Thymus (tissue), 11 donors: ENCODE results near the gene CORO1C. TPM values are rescaled to one million over a fixed set of nuclear protein-coding genes. Genes with fewer than 3 reads are reported as not detected.

Source experiments
- DNase-seq, 9 donors: peaks; one replicate each; pipeline ENCODE4 v3.0.0-alpha.2; 2013; ENCODE audit warnings: low spot score in 9 of 9, low read depth in 6 of 9, missing footprints in 1 of 9
- H3K27ac ChIP-seq, 2 donors: one replicate each; pipeline ENCODE4 v1.5.1; 2013; ENCODE audit warnings: control low read depth in 1 of 2, low read depth in 1 of 2, low read length in 1 of 2, mild to moderate bottlenecking in 1 of 2, moderate library complexity in 1 of 2
- H3K27me3 ChIP-seq, 2 donors: one replicate each; pipeline ENCODE4 v1.5.1; 2013; ENCODE audit warnings: low read length in 1 of 2; ENCODE audit not compliant: control insufficient read depth in 2 of 2, insufficient read depth in 1 of 2
- H3K36me3 ChIP-seq, 2 donors: one replicate each; pipeline ENCODE4 v1.5.1; 2013; ENCODE audit warnings: low read length in 1 of 2, mild to moderate bottlenecking in 1 of 2, moderate library complexity in 1 of 2; ENCODE audit not compliant: control insufficient read depth in 2 of 2, insufficient read depth in 2 of 2
- H3K4me1 ChIP-seq, 2 donors: one replicate each; pipeline ENCODE4 v1.5.1; 2013; ENCODE audit warnings: low read length in 2 of 2; ENCODE audit not compliant: control insufficient read depth in 2 of 2, insufficient read depth in 2 of 2
- H3K4me3 ChIP-seq, 2 donors: one replicate each; pipeline ENCODE4 v1.5.1; 2013; ENCODE audit warnings: low read length in 2 of 2, control low read depth in 1 of 2, mild to moderate bottlenecking in 1 of 2
- H3K9me3 ChIP-seq, 2 donors: one replicate each; pipeline ENCODE4 v1.5.1; 2013; ENCODE audit warnings: low read length in 1 of 2, mild to moderate bottlenecking in 1 of 2; ENCODE audit not compliant: control insufficient read depth in 2 of 2, insufficient read depth in 1 of 2
- WGBS: extraction: QIAGEN DNeasy Blood & Tissue Kit; methylation state at CpG from one replicate; pipeline ENCODE4 v1.1.7; 2013; 5-methylcytosine and 5-hydroxymethylcytosine counted together
- polyA plus RNA-seq: library from polyadenylated mRNA; stranded (reverse); fragments of 200-250 nt; gene quantifications from one replicate; pipeline ENCODE4 v1.2.3, GENCODE V29; 2013
- total RNA-seq: library from RNA; stranded (reverse); fragments of 120-200 nt; gene quantifications from one replicate; pipeline ENCODE4 v1.2.4, GENCODE V29; 2013
- donor health status: healthy.

The CORO1C gene
- total and polyA plus RNA-seq, 2 donors: 24.6 to 35.4 TPM

DNA sequence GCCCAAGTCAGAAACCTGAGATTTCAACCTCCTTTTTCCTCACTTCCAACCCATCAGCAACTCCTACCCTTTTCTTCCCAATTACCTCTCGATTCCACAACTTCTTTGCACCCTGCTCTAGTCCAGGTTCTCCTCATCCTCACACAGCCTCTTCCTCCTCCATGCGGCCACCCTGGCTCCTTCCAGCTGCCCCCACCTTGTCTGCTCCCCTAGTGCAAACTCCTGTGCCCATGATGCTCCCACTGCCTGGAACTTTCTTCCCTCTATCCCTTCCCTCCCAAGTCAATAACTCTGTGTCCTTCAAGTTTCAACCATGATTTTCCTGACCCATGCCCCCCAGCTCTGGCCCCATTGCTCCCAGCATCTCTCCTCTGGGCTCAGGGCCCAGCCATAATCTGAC is 115.0 kb downstream of the CORO1C start:
- peaks cover 0 to 8% of the 10 kb centered on the region in 2 donors for H3K36me3 ChIP-seq
- no peak overlapping the region for H3K4me3 ChIP-seq
- no peaks in the 10 kb centered on the region for H3K27me3 ChIP-seq
- DNase-seq: no peak
- H3K27ac ChIP-seq: peak overlapping the region; percentile 85 to 88
- peaks cover 21 to 28% of the 10 kb centered on the region in 2 donors for H3K4me1 ChIP-seq
- WGBS: 95% methylated on average over 2 of the region's 2 CpGs
- peaks cover 0 to 8% of the 10 kb centered on the region in 2 donors for H3K9me3 ChIP-seq

DNA sequence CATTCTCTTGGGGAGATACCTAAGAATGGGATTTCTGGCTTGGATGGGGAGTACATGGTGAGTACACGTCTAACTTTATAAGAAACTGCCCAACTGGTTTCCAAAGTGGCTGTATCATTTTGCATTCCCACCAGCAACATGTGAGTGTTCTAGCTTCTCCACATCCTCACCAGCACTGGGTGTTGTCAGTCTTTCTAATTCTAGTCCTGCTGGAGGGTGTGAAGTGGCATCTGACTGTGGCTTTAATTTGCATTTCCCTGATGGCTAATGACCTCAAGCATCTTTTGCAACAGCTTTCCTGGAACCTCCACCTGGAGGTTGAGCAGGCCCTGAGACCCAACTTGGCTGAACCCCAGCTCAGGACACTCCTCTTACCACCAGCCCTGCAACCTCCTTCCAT is 115.4 kb downstream of the CORO1C start:
- Histone ChIP-seq H3K27ac (peak overlapping the region in 1 of 2 donors; percentile 88), H3K4me3 (no peak overlapping the region), H3K4me1 (peaks cover 21 to 28% of the 10 kb centered on the region in 2 donors), H3K36me3 (peaks cover 0 to 8% of the 10 kb centered on the region in 2 donors), H3K27me3 (no peaks in the 10 kb centered on the region), H3K9me3 (peaks cover 0 to 8% of the 10 kb centered on the region in 2 donors)
- no peak for DNase-seq
- 98% methylated on average over 1 of the region's 1 CpG for WGBS

DNA sequence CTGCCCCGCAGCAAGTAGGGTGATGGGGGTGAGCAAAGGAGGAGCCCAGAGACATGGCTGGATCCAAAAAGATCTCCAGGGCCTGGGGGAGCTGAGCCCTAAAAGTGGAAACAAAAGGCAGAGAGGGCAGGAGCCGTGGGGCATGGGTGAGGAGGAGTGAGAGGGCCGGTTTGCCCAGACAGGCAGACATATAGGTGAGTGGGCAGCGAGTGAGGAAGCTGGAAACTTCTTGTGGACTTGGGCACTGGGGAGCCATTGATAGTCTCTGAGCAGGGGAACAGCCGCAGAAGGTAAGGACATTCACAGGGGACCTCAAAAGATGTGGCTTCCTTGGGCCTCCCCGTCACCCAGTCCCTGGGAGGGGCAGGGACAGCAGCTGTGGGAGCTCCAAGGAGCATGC is 116.7 kb downstream of the CORO1C start:
- no peak for DNase-seq
- Histone ChIP-seq H3K27ac (no peak overlapping the region), H3K36me3 (no peaks in the 10 kb centered on the region), H3K4me1 (peaks cover 21 to 29% of the 10 kb centered on the region in 2 donors), H3K9me3 (peaks cover 0 to 8% of the 10 kb centered on the region in 2 donors), H3K27me3 (peaks cover 0 to 2% of the 10 kb centered on the region in 2 donors), H3K4me3 (no peak overlapping the region)
- 96% methylated on average over 6 of the region's 6 CpGs for WGBS

DNA sequence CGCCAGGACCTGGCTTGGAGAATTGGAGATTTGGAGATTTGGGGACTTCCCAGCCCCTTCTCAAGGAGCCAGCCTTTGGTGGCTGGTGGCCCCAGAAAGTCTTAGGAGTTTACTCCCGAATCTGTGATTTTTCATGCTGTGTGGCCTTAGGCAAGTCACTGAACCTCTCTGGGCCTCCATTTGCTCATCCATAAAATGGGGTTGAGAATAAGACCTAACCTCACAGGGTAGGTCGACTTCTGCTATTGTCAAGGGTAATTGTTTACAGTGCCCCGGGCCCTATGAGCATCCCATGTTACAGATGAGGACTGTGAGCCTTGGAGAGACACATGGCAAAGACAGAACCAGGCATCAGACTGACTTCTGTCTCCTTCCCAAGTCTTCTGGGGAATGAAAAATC is 117.3 kb downstream of the CORO1C start:
- WGBS: 95% methylated on average over 4 of the region's 4 CpGs
- peaks cover 21 to 32% of the 10 kb centered on the region in 2 donors for H3K4me1 ChIP-seq
- no peaks in the 10 kb centered on the region for H3K36me3 ChIP-seq
- no peak for DNase-seq
- H3K9me3 ChIP-seq: peaks cover 0 to 8% of the 10 kb centered on the region in 2 donors
- no peak overlapping the region for H3K4me3 ChIP-seq
- H3K27me3 ChIP-seq: peaks cover 0 to 5% of the 10 kb centered on the region in 2 donors
- no peak overlapping the region for H3K27ac ChIP-seq

DNA sequence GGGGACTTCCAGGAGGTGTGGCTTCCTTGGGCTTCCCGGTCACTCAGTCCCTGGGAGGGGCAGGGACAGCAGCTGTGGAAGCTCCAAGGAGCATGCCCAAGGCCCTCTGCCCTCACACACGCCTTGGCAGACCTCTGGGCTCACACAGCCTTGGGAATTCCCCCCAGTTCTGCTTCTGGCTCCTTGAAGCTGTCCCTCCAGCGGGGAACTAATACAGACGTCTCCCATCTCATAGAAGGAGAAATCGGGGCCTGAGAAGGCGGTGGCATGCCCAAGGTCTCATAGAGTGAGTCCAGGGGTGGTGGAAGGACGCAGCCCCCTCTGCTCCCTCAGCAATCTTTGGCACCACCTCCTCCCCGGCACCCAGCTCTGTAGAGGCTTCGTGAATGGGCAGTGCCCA is 117.8 kb downstream of the CORO1C start:
- H3K4me3 ChIP-seq: no peak overlapping the region
- H3K27me3 ChIP-seq: peaks cover 0 to 5% of the 10 kb centered on the region in 2 donors
- H3K4me1 ChIP-seq: peaks cover 21 to 29% of the 10 kb centered on the region in 2 donors
- H3K9me3 ChIP-seq: peaks cover 0 to 8% of the 10 kb centered on the region in 2 donors
- DNase-seq: no peak
- WGBS: 87% methylated on average over 9 of the region's 9 CpGs
- no peak overlapping the region for H3K27ac ChIP-seq
- no peaks in the 10 kb centered on the region for H3K36me3 ChIP-seq

DNA sequence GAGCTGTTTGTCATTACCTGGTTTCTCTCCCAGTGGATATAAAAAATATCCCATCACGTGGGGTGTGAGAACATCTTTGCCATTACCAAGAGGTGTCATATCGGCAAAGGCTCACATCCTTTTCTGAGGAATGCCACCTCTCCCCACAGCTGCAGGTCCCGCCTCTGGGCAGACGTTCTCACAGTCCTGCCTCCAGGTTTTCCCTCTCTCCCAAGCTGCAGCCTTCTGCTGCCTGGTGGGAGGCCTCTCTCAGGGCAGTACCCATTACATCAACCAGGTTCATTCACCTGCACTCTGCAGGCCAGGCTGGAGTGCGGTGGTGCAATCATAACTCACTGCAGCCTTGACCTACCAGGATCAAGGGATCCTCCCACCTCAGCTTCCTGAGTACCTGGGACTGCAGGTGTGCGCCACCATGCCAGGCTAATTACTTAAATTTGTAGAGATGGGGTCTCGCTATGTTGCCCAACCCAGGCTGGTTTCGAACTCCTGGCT is 118.5 kb downstream of the CORO1C start:
- no peak overlapping the region for H3K27ac ChIP-seq
- DNase-seq: no peak
- H3K36me3 ChIP-seq: no peaks in the 10 kb centered on the region
- 95% methylated on average over 8 of the region's 8 CpGs for WGBS
- no peak overlapping the region for H3K4me3 ChIP-seq
- peaks cover 0 to 5% of the 10 kb centered on the region in 2 donors for H3K27me3 ChIP-seq
- H3K9me3 ChIP-seq: peaks cover 0 to 8% of the 10 kb centered on the region in 2 donors
- H3K4me1 ChIP-seq: peaks cover 14 to 22% of the 10 kb centered on the region in 2 donors

DNA sequence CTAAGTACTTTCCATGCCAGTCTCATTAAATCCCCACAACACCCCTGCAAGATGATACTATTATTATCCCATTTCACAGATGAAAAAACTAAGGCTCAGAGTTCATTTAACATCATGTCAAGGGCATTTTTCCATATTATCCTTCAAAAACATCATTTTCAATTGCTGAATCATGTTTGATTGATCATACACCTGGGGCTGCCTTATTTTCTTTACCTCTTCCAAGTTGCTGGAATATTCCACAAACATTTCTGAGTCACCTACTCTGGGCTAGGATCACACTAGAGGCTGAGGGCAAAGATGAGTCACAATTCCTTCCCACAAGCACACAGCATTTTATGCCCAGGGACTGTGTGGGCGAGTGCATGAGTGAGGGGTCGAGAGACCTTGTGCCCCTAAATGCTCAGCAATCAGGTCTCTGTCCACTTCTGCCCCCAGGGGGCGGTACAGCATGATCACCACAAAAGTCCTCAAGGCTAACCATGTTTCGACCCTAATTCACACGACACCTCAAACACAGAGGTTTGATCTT is 119.4 kb downstream of the CORO1C start:
- DNase-seq: peak in 2 of 9 donors; percentile 36 to 49
- H3K27ac ChIP-seq: no peak overlapping the region
- peaks cover 6 to 13% of the 10 kb centered on the region in 2 donors for H3K4me1 ChIP-seq
- peaks cover 0 to 8% of the 10 kb centered on the region in 2 donors for H3K9me3 ChIP-seq
- no peaks in the 10 kb centered on the region for H3K36me3 ChIP-seq
- WGBS: 91% methylated on average over 5 of the region's 5 CpGs
- H3K4me3 ChIP-seq: no peak overlapping the region
- peaks cover 0 to 5% of the 10 kb centered on the region in 2 donors for H3K27me3 ChIP-seq

DNA sequence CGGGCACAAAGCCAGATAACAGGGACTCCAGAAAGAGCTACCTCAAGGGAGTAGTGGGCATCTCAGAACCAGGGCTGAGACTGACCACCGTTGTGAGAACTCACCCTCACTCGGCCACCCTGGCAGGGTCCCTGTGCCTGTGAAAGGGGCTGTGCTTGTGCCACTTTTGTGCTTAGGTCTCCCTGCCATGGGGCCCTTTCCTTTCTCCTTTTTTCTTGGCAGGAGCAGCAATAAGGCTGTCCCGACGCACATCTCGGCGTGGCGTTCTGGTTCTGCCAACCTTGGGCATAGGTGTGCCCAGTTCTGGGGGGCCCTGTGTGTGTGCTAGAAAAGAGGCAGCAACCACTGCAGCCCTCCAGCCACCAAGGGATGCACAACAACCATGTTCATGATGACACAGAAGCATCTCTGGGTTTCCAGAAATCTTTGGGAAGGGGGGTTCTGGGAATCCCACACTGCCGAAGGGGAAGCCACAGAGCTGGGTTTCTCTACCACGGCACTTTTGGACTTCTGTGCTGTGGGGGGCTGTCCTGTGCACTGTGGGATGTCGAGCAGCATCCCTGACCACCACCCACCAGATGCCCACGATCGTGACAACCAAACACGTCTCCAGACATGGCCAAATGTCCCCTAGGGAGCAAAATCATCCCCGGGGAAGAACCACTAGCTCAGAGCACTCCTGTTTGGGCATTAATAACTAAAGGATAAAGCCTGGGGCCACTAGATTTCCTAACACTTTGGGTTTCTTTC is 120.3 kb downstream of the CORO1C start:
- WGBS: 94% methylated on average over 15 of the region's 15 CpGs
- H3K27me3 ChIP-seq: peaks cover 0 to 5% of the 10 kb centered on the region in 2 donors
- no peak for DNase-seq
- no peaks in the 10 kb centered on the region for H3K36me3 ChIP-seq
- H3K4me1 ChIP-seq: peaks cover 0 to 4% of the 10 kb centered on the region in 2 donors
- no peak overlapping the region for H3K27ac ChIP-seq
- peaks cover 0 to 3% of the 10 kb centered on the region in 2 donors for H3K9me3 ChIP-seq
- H3K4me3 ChIP-seq: no peak overlapping the region

DNA sequence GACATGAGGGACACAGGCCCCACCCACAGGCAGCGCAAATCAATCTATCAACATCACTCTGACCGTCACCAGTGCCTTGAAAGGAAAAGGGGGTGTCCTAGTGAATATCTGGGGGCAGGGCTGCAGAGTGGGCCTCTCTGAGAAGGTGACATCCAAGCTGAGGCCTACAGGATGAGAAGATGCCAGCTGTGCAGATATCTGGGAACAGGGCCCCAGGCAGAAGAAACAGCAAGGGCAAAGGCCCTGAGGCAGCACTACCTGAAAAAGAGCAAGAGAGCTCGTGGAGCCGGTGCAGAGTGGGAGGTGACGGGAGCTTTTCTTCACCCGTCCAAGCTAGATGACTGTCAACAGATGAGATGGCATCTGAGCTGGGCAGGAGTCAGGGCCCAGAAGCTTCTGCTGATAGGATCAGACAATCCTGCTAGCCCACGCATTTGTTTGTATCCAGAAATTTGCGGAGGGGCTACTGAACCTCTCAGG is 120.9 kb downstream of the CORO1C start:
- Histone ChIP-seq H3K27me3 (peaks cover 0 to 5% of the 10 kb centered on the region in 2 donors), H3K9me3 (no peaks in the 10 kb centered on the region), H3K36me3 (no peaks in the 10 kb centered on the region), H3K4me1 (peaks cover 0 to 4% of the 10 kb centered on the region in 2 donors), H3K4me3 (no peak overlapping the region), H3K27ac (no peak overlapping the region)
- DNase-seq: no peak
- WGBS: 97% methylated on average over 8 of the region's 8 CpGs
